Osteocyte (in vitro differentiated cells): ENCODE results near the gene PITPNC1. TPM values are rescaled to one million over a fixed set of nuclear protein-coding genes. Genes with fewer than 3 reads are reported as not detected.
A peak's percentile ranks its signal among the peaks of the same experiment; 100 is the strongest.
"Not testable (repeated sequence)": the region's sequence is repeated elsewhere in the genome, so short reads cannot be mapped to it uniquely, and the experiment has no call there.

Experiments used
- DNase-seq: peaks from one replicate; pipeline ENCODE4 v3.0.0; 2021; ENCODE audit warnings: mixed read lengths; ENCODE audit not compliant: unreplicated experiment; ENCODE audit errors: extremely low spot score
- H3K27ac Mint-ChIP-seq: one replicate; pipeline ENCODE4 v1.8.0; 2021; ENCODE audit warnings: mild to moderate bottlenecking, mixed read lengths; ENCODE audit not compliant: unreplicated experiment
- H3K27me3 Mint-ChIP-seq: one replicate; pipeline ENCODE4 v1.8.0; 2021; ENCODE audit warnings: mixed read lengths; ENCODE audit not compliant: unreplicated experiment
- H3K36me3 Mint-ChIP-seq: one replicate; pipeline ENCODE4 v1.8.0; 2021; ENCODE audit warnings: mixed read lengths; ENCODE audit not compliant: unreplicated experiment
- H3K4me1 Mint-ChIP-seq: one replicate; pipeline ENCODE4 v1.8.0; 2021; ENCODE audit warnings: mixed read lengths; ENCODE audit not compliant: unreplicated experiment
- H3K4me3 Mint-ChIP-seq: one replicate; pipeline ENCODE4 v1.8.0; 2021; ENCODE audit warnings: mild to moderate bottlenecking, moderate library complexity, mixed read lengths; ENCODE audit not compliant: unreplicated experiment
- H3K9me3 Mint-ChIP-seq: one replicate; pipeline ENCODE4 v1.8.0; 2021; ENCODE audit warnings: mixed read lengths; ENCODE audit not compliant: unreplicated experiment
- CTCF ChIP-seq: fragments of 200-600 bp; sonication (generic); IDR thresholded peaks from 2 replicates; pipeline ENCODE4 v1.5.0; 2021; ENCODE audit warnings: antibody characterized with exemption, mild to moderate bottlenecking, moderate library complexity
- long read RNA-seq: library from polyadenylated mRNA; unstranded; transcript quantifications from one replicate; pipeline ENCODE4 v2.0.0, GENCODE V29; 2021
- total RNA-seq: library from RNA; stranded (reverse); gene quantifications from 2 replicates; pipeline ENCODE4 v1.2.1, GENCODE V29; 2021

Gene PITPNC1
- 17.9 and 18.0 TPM in 2 replicates for total RNA-seq
- long read RNA-seq, partial matches to known transcripts, result 0 of 2 reads
- long read RNA-seq, other reads (novel, unspliced or antisense), result 2 of 2 reads

GRCh38 chr17:67376737-67377487 lies at the start of gene PITPNC1:
Gene PITPNC1, plus strand, starts transcription at chr17:67377281.
- peak within 1 kb of the TSS; percentile 83 for H3K4me3 Mint-ChIP-seq
- peak within 1 kb of the TSS; percentile 93 for H3K27ac Mint-ChIP-seq
- H3K27me3 Mint-ChIP-seq, result no peaks in the 10 kb centered on the region
- H3K36me3 Mint-ChIP-seq, result no peaks in the 10 kb centered on the region
- H3K4me1 Mint-ChIP-seq, result peaks cover 30% of the 10 kb centered on the region
- H3K9me3 Mint-ChIP-seq, result no peaks in the 10 kb centered on the region
- TF ChIP-seq CTCF, result peak; percentile 0
- DNase-seq, result peak; percentile 93

DNA sequence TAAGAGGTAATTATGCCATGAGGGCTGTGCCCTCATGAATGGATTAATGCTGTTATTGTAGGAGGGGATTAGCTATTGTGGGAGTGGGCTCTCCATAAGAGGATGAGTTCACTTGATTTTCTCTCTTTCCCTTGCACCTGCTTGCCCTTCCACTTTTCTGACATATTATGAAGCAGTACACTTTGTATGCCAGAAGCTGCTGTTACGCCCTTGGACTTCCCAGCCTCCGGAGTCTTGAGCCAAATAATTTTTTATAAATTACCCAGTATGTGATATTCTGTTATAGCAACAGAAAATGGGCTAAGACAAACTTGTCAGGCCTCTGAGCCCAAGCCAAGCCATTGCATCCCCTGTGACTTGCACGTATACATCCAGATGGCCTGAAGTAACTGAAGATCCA lies 49.1 kb upstream of the PITPNC1 start:
- Mint-ChIP-seq H3K27ac (no peak overlapping the region), H3K36me3 (no peaks in the 10 kb centered on the region), H3K9me3 (peaks cover 14% of the 10 kb centered on the region), H3K4me3 (no peak overlapping the region), H3K27me3 (no peaks in the 10 kb centered on the region), H3K4me1 (peaks cover 3% of the 10 kb centered on the region)
- peak; percentile 4 for DNase-seq
- TF ChIP-seq CTCF, result no peak

- H3K4me3 Mint-ChIP-seq, H3K36me3 Mint-ChIP-seq, H3K4me1 Mint-ChIP-seq, H3K27me3 Mint-ChIP-seq, H3K27ac Mint-ChIP-seq: not testable (repeated sequence)
- DNase-seq, result peak; percentile 70
- peaks cover 14% of the 10 kb centered on the region for H3K9me3 Mint-ChIP-seq
Measured at GRCh38 chr17:67331381-67332161, 45.5 kb upstream of the PITPNC1 start.

DNA sequence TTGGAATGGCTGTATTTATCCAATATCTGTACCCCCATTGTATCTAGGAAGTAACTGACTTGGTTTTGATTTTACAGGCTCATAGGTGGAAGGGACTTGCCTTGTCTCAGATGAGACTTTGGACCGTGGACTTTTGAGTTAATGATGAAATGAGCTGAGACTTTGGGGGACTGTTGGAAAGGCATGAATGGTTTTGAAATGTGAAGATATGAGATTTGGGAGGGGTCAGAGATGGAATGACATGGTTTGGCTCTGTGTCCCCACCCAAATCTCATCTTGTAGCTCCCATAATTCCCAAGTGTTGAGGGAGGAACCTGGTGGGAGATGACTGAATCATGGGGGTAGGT lies 44.9 kb upstream of the PITPNC1 start:
- H3K27me3 Mint-ChIP-seq, H3K4me3 Mint-ChIP-seq, DNase-seq, H3K4me1 Mint-ChIP-seq, H3K36me3 Mint-ChIP-seq, H3K27ac Mint-ChIP-seq: not testable (repeated sequence)
- peaks cover 14% of the 10 kb centered on the region for H3K9me3 Mint-ChIP-seq

DNA sequence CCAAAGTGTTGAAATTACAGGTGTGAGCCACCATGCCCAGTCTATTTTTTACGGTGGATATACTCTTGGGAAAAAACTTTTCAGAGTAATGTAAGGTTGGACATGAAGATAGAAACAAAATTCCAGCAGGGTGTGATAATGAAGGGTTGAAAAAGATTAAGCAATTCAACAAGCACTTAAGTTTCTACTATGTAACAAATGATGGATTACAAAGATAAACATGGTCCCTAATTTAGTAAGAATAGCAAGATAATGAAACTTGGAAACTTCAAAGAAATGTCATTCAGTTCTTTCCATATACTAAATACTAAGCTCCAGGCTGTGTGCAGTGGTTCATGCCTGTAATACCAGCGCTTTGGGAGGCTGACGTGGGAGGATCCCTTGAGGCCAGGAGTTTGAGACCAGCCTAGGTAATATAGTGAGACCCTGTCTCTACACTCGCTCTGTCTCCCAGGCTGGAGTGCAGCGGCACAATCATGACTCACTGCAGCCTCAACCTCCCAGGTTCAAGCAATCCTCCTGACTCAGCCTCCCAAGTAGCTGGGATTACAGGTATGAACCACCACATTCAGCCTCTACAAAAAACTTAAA lies 41.7 kb upstream of the PITPNC1 start:
- Mint-ChIP-seq H3K4me1 (peaks cover 27% of the 10 kb centered on the region), H3K9me3 (no peaks in the 10 kb centered on the region), H3K27ac (no peak overlapping the region), H3K36me3 (peaks cover 22% of the 10 kb centered on the region), H3K27me3 (no peaks in the 10 kb centered on the region), H3K4me3 (no peak overlapping the region)
- peak; percentile 25 for DNase-seq
- TF ChIP-seq CTCF, result no peak

- no peaks in the 10 kb centered on the region for H3K9me3 Mint-ChIP-seq
- H3K27me3 Mint-ChIP-seq, result no peaks in the 10 kb centered on the region
- peaks cover 30% of the 10 kb centered on the region for H3K4me1 Mint-ChIP-seq
- no peak for TF ChIP-seq CTCF
- peak; percentile 66 for DNase-seq
- H3K36me3 Mint-ChIP-seq, result peaks cover 33% of the 10 kb centered on the region
- no peak overlapping the region for H3K4me3 Mint-ChIP-seq
- no peak overlapping the region for H3K27ac Mint-ChIP-seq
Measured at GRCh38 chr17:67336859-67337258, 40.2 kb upstream of the PITPNC1 start.

DNA sequence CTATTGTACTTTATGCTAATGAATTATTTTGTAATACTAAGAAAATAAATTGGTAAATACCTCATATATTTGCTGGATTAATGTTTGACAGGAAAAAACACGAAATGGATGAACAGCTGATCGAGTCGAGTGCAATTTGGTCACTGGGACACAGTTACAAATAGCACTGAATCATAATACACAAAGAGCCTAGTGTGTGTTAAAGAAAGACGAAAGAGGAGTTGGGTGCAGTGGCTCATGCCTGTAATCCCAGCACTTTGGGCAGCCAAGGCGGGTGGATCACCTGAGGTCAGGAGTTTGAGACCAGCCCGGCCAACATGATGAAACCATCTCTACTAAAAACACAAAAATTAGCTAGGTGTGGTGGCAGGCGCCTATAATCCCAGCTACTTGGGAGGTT lies 38.7 kb upstream of the PITPNC1 start:
- peaks cover 42% of the 10 kb centered on the region for H3K36me3 Mint-ChIP-seq

More for the DNA sequence above, 38.7 kb upstream of the PITPNC1 start:
- peak; percentile 51 for DNase-seq
- not testable (repeated sequence) for H3K4me3 Mint-ChIP-seq, H3K9me3 Mint-ChIP-seq, H3K27me3 Mint-ChIP-seq, H3K27ac Mint-ChIP-seq
- H3K4me1 Mint-ChIP-seq, result peaks cover 30% of the 10 kb centered on the region
